ENCODE measurements around the gene CCDC141. TPM values are rescaled to one million over a fixed set of nuclear protein-coding genes. Genes with fewer than 3 reads are reported as not detected.

The CCDC141 gene
- total RNA-seq, 2 donors from 2014 or later: 5.3 to 9.4 TPM

- no peak overlapping the region for H3K4me3 Mint-ChIP-seq
These were observed 230.6 kb downstream of the CCDC141 start for GRCh38 chr2:178819147-178819875.

GRCh38 chr2:178811901-178812300 is 238.0 kb downstream of the CCDC141 start:
- Mint-ChIP-seq H3K36me3 (ENCODE audit: insufficient read depth in 2 of 2) (no peaks in the 10 kb centered on the region), H3K9me3 (no peaks in the 10 kb centered on the region), H3K4me1 (ENCODE audit: low read depth) (no peaks in the 10 kb centered on the region), H3K27me3 (ENCODE audit: low read depth) (no peaks in the 10 kb centered on the region), H3K4me3 (no peak overlapping the region), H3K27ac (no peak overlapping the region)
- DNase-seq (no peak), ATAC-seq (replicated peaks in 1 of 2) (no peak)

More at GRCh38 chr2:178819147-178819875, 230.6 kb downstream of the CCDC141 start:
- no peaks in the 10 kb centered on the region for H3K36me3 Mint-ChIP-seq (ENCODE audit: insufficient read depth in 2 of 2)
- no peaks in the 10 kb centered on the region for H3K27me3 Mint-ChIP-seq (ENCODE audit: low read depth)
- ATAC-seq (replicated peaks in 1 of 2) (no peak), DNase-seq (no peak)
- no peaks in the 10 kb centered on the region for H3K9me3 Mint-ChIP-seq
- H3K27ac Mint-ChIP-seq: no peak overlapping the region
- peaks cover 5% of the 10 kb centered on the region for H3K4me1 Mint-ChIP-seq (ENCODE audit: low read depth)

GRCh38 chr2:178811045-178811444 is 238.9 kb downstream of the CCDC141 start:
- H3K4me1 Mint-ChIP-seq (ENCODE audit: low read depth): no peaks in the 10 kb centered on the region
- H3K9me3 Mint-ChIP-seq: no peaks in the 10 kb centered on the region
- H3K27ac Mint-ChIP-seq: no peak overlapping the region
- DNase-seq (no peak), ATAC-seq (replicated peaks in 1 of 2) (no peak)
- H3K36me3 Mint-ChIP-seq (ENCODE audit: insufficient read depth in 2 of 2): no peaks in the 10 kb centered on the region
- no peak overlapping the region for H3K4me3 Mint-ChIP-seq
- no peaks in the 10 kb centered on the region for H3K27me3 Mint-ChIP-seq (ENCODE audit: low read depth)

GRCh38 chr2:178810422-178810821 is 239.5 kb downstream of the CCDC141 start:
- Mint-ChIP-seq H3K27ac (no peak overlapping the region), H3K27me3 (ENCODE audit: low read depth) (no peaks in the 10 kb centered on the region), H3K4me1 (ENCODE audit: low read depth) (no peaks in the 10 kb centered on the region), H3K36me3 (ENCODE audit: insufficient read depth in 2 of 2) (no peaks in the 10 kb centered on the region), H3K9me3 (no peaks in the 10 kb centered on the region), H3K4me3 (no peak overlapping the region)
- DNase-seq (no peak), ATAC-seq (replicated peaks in 1 of 2) (no peak)

- no peak for ATAC-seq (replicated peaks in 1 of 2)
- no peak within 1 kb of the TSS for H3K27ac Mint-ChIP-seq
These were observed 242.5 kb downstream of the CCDC141 start, which contains the start of gene TTN for GRCh38 chr2:178807227-178808008. Gene TTN (minus strand): TSS chr2:178807423. CDS start chr2:178804642, 2,781 bp downstream.

DNA sequence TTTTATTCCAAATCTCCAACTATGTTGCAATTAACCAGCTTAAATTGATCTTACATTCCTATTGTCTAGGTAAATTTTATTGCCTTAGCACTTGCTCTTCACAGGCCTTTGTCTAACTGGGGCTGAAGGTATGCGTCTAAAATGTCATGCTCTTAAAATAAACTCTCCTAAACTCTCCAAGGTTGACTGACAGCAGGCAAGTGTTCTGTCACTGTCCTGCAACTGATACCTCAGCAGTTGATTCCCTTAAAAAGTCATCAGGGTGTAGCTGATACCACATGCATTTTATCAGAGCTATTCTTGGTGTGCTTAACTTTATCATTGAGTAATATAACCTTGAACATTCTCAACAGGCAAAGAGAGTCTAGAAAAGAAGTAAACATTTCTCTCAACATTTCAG is 243.4 kb downstream of the CCDC141 start:
- Mint-ChIP-seq H3K36me3 (ENCODE audit: insufficient read depth in 2 of 2) (no peaks in the 10 kb centered on the region), H3K27me3 (ENCODE audit: low read depth) (no peaks in the 10 kb centered on the region), H3K9me3 (no peaks in the 10 kb centered on the region), H3K4me1 (ENCODE audit: low read depth) (no peaks in the 10 kb centered on the region), H3K4me3 (no peak overlapping the region), H3K27ac (no peak overlapping the region)
- DNase-seq (no peak), ATAC-seq (replicated peaks in 1 of 2) (no peak)

More at GRCh38 chr2:178807227-178808008, 242.5 kb downstream of the CCDC141 start, which contains the start of gene TTN:
- Mint-ChIP-seq H3K9me3 (no peaks in the 10 kb centered on the region), H3K4me1 (ENCODE audit: low read depth) (no peaks in the 10 kb centered on the region), H3K36me3 (ENCODE audit: insufficient read depth in 2 of 2) (no peaks in the 10 kb centered on the region), H3K27me3 (ENCODE audit: low read depth) (no peaks in the 10 kb centered on the region), H3K4me3 (no peak within 1 kb of the TSS)
- no peak for DNase-seq

GRCh38 chr2:178805457-178805856 is 244.5 kb downstream of the CCDC141 start:
- DNase-seq (no peak), ATAC-seq (replicated peaks in 1 of 2) (no peak)
- no peak overlapping the region for H3K4me3 Mint-ChIP-seq
- H3K27ac Mint-ChIP-seq: no peak overlapping the region
- no peaks in the 10 kb centered on the region for H3K4me1 Mint-ChIP-seq (ENCODE audit: low read depth)
- no peaks in the 10 kb centered on the region for H3K9me3 Mint-ChIP-seq
- no peaks in the 10 kb centered on the region for H3K36me3 Mint-ChIP-seq (ENCODE audit: insufficient read depth in 2 of 2)
- no peaks in the 10 kb centered on the region for H3K27me3 Mint-ChIP-seq (ENCODE audit: low read depth)

- H3K27ac Mint-ChIP-seq: no peak overlapping the region
- no peaks in the 10 kb centered on the region for H3K4me1 Mint-ChIP-seq (ENCODE audit: low read depth)
- no peaks in the 10 kb centered on the region for H3K9me3 Mint-ChIP-seq
- no peak for DNase-seq
- H3K4me3 Mint-ChIP-seq: no peak overlapping the region
- no peaks in the 10 kb centered on the region for H3K36me3 Mint-ChIP-seq (ENCODE audit: insufficient read depth in 2 of 2)
- ATAC-seq (replicated peaks in 1 of 2): no peak
- no peaks in the 10 kb centered on the region for H3K27me3 Mint-ChIP-seq (ENCODE audit: low read depth)
These were observed 245.1 kb downstream of the CCDC141 start for GRCh38 chr2:178804791-178805190.

DNA sequence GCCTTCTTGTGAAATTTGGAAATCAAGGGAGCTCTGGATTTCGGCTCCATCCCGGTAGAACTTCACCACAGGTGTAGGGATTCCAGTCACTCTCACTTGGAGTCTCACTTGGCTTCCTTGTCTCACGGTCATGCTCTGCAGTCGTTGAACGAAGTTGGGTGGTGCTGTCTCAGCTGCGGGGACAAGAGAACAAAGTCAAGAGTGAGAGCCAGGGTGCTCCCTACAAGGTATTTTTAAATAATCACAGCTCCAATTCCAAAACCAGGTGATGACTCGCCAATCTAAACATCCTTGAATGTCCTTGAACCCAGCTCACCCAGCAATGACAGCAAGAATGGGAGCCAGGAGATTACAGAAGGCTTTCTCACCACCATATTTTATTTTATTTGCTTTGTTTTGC is 249.4 kb downstream of the CCDC141 start:
- no peak overlapping the region for H3K4me3 Mint-ChIP-seq
- no peaks in the 10 kb centered on the region for H3K36me3 Mint-ChIP-seq (ENCODE audit: insufficient read depth in 2 of 2)
- no peaks in the 10 kb centered on the region for H3K4me1 Mint-ChIP-seq (ENCODE audit: low read depth)
- DNase-seq (no peak), ATAC-seq (replicated peaks in 1 of 2) (no peak)
- H3K27ac Mint-ChIP-seq: no peak overlapping the region
- H3K9me3 Mint-ChIP-seq: no peaks in the 10 kb centered on the region
- H3K27me3 Mint-ChIP-seq (ENCODE audit: low read depth): no peaks in the 10 kb centered on the region

DNA sequence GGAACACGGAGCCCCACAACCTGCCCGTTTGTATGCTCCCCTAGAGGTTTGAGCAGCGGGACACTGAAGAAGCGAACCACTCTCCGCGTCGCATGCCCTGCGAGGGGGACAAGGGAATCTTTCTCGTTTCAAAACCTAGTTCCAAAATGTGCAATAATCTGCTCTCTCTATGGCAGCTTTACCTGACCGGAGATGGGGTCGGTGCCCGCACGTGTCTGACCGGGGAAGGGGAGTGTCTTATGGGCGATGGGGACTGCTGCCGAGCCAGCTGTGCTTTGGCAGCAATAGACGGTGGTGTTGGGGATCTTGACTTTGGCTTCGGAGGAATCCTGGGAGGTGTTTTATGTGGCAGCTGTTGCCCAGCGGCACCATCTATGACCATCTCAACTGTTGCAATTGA is 250.6 kb downstream of the CCDC141 start:
- DNase-seq: no peak
- Mint-ChIP-seq H3K4me1 (ENCODE audit: low read depth) (no peaks in the 10 kb centered on the region), H3K9me3 (no peaks in the 10 kb centered on the region), H3K4me3 (no peak overlapping the region), H3K36me3 (ENCODE audit: insufficient read depth in 2 of 2) (no peaks in the 10 kb centered on the region), H3K27me3 (ENCODE audit: low read depth) (no peaks in the 10 kb centered on the region), H3K27ac (no peak overlapping the region)
- no peak for ATAC-seq (replicated peaks in 1 of 2)

DNA sequence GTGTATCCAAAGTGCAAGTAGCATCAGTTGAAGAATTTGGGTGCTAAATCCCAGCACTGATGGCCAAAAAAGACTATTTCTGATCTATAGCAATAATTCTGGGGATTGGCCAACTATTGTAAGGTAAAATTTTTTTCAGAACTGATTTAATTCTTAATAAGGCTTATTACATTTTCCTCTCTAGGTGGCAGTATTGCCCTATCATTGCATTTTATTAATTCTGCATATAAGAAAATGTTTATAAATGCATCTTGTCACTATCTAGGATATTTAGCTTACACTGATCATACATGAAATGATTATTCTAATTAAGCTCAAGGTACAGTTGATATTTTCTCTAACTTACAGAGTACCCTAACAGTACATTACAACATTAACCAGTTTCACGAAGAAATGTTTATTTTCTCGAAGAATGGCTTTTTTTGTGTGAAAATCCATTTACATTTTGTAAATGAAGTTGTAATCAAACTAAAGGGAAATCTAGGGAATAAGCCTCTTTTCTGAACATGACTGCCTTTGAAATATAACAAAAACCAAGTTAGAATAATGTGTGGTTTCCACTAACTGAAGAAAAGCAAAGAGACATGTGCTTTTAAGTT is 253.8 kb downstream of the CCDC141 start:
- Mint-ChIP-seq H3K4me1 (ENCODE audit: low read depth) (no peaks in the 10 kb centered on the region), H3K27me3 (ENCODE audit: low read depth) (no peaks in the 10 kb centered on the region), H3K36me3 (ENCODE audit: insufficient read depth in 2 of 2) (no peaks in the 10 kb centered on the region), H3K27ac (no peak overlapping the region), H3K4me3 (no peak overlapping the region), H3K9me3 (no peaks in the 10 kb centered on the region)
- DNase-seq (no peak), ATAC-seq (replicated peaks in 1 of 2) (no peak)

- no peak for DNase-seq
- Mint-ChIP-seq H3K4me3 (no peak overlapping the region), H3K27me3 (ENCODE audit: low read depth) (no peaks in the 10 kb centered on the region), H3K27ac (no peak overlapping the region), H3K4me1 (ENCODE audit: low read depth) (peaks cover 6% of the 10 kb centered on the region), H3K36me3 (ENCODE audit: insufficient read depth in 2 of 2) (no peaks in the 10 kb centered on the region), H3K9me3 (no peaks in the 10 kb centered on the region)
- no peak for ATAC-seq (replicated peaks in 1 of 2)
These were observed 262.0 kb downstream of the CCDC141 start for GRCh38 chr2:178787934-178788333.

GRCh38 chr2:178787155-178787554 is 262.8 kb downstream of the CCDC141 start:
- no peaks in the 10 kb centered on the region for H3K36me3 Mint-ChIP-seq (ENCODE audit: insufficient read depth in 2 of 2)
- ATAC-seq (replicated peaks in 1 of 2): no peak

More at GRCh38 chr2:178787155-178787554, 262.8 kb downstream of the CCDC141 start:
- Mint-ChIP-seq H3K27ac (no peak overlapping the region), H3K4me1 (ENCODE audit: low read depth) (peaks cover 6% of the 10 kb centered on the region), H3K9me3 (no peaks in the 10 kb centered on the region), H3K4me3 (no peak overlapping the region), H3K27me3 (ENCODE audit: low read depth) (no peaks in the 10 kb centered on the region)
- DNase-seq: no peak
